CD4-positive, alpha-beta T cell treated with Interleukin-15 for 4 hours (primary cell): Measurements from ENCODE around the gene MT1H.
"Not testable (repeated sequence)": the region's sequence is repeated elsewhere in the genome, so short reads cannot be mapped to it uniquely, and the experiment has no call there.

Experiments used
- DNase-seq: peaks from one replicate; pipeline ENCODE4 v3.0.0-alpha.2; 2020; ENCODE audit warnings: low spot score

The MT1H gene

DNA sequence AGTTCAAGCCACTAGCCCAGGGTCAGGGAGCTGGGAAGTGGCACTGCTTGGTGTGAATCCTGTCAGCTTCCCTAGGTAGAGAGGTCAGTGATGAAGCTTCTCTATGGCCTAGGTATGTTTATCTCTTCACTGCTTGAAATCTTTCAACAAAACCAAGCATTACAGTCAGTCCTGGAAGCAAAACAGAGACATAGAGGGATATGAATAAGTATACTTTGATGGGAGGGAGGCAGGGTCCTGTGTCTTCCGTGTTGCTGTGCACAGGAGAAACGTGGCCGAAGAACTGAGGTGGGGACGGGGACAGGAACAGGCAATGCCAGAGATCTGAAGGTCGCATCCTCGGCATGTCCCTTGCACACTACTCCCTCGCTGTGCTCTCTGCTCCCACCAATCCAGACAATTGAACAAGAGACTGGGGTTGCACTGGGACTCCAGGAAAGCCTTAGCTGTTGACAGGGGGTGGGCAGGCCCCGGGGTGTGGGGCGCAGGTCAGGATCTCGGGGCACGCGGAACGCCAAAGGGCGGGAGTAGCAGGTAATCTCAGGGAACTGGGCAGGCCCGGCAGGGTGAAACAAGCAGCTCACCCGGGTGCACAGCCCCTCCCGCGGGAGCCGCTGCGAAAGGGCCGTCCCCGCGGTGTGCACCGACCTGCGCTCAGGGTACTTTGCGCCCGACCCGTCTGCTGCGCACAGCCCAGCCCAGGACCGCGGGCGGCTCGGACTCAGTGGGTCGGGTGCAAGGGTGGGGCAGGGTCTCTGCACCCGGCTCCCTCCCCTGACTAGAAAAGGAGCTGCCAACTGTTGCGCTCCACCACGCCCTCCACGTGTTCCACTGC is at the start of gene MT1H:
Gene MT1H (plus strand): TSS at position 810 of the 835 bp plus-strand sequence. CDS start 71 bp downstream, outside the sequence.
- DNase-seq: no peak

DNA sequence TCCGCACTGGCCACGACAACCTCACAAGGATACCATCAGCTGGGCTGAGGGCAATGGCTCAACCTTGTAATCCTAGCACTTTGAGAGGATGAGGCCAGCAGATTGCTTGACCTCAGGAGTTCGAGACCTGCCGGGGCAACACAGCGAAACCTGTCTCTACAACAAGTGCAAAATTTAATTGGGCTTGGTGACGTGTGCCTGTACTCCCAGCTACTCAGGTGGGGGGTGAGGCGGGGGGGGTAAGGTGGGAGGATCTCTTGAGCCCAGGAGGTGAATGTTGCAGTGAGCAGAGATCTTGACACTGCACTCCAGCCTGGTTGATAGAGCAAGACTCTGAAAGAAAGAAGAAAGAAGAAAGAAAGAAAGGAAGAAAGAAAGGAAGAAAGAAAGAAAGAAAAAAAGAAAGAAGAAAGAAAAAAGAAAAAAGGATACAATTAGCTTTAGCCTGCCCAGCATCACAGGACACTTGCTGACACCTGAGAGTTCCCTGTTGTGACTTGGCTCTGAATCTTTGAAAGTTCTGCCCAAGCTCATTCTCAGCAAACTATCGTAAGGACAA is 49.2 kb upstream of the MT1H start:
- DNase-seq: no peak

DNA sequence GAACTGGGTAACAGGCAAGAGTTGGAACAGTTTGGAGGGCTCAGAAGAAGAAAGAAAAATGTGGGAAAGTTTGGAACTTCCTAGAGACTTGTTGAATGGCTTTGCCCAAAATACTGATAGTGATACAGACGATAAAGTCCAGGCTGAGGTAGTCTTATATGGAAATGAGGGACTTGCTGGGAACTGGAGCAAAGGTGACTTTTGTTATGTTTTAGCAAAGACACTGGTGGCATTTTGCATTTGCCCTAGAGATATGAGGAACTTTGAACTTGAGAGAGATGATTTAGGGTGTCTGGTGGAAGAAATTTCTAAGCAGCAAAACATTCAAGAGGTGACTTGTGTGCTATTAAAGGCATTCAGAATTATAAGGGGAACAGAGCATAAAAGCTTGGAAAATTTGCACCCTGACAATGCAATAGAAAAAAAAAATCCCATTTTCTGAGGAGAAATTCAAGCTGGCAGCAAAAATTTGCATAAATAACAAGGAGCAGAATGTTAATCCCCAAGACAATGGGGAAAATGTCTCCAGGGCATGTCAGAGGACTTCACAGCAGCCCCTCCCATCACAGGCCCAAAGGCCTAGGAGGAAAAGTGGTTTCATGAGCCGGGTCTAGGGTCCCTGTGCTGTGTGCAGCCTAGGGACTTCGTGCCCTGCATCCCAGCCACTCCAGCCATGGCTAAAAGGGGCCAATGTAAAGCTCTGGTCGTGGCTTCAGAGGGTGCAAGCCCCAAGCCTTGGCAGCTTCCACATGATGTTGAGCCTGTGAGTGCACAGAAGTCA is 47.8 kb upstream of the MT1H start:
- not testable (repeated sequence) for DNase-seq

DNA sequence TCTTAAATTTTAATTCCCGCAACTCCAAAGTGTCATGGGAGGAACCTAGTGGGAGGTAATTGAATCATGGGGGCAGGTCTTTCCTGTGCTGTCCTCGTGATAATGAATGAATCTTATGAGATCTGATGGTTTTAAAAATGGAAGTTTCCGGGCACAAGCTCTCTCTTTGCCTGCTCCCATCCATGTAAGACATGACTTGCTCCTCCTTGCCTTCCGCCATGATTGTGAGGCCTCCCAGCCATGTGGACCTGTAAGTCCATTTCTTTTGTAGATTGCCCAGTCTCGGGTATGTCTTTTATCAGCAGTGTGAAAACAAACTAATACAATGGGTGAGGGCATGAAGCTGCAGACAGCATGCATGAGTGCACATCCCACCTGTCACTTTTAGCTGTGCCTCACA is 46.4 kb upstream of the MT1H start:
- DNase-seq: not testable (repeated sequence)

DNA sequence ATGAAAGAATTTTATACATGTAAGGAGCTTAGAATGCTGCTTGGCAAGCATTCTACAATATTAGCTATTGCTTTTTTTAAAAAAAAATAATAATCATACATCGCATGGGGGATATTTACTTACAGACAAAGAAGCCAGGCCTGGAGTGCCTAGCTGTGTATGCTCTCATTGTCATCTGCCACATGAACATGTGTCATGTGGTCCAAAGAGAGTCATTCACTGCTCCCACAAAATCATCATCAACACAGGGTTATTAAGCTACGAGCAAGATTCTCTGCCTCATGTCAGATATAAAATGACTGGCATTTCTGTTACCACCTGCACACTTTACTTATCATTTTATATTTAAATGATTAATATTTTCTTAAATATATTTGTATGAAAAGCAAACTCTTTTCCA is 46.0 kb upstream of the MT1H start:
- no peak for DNase-seq

DNA sequence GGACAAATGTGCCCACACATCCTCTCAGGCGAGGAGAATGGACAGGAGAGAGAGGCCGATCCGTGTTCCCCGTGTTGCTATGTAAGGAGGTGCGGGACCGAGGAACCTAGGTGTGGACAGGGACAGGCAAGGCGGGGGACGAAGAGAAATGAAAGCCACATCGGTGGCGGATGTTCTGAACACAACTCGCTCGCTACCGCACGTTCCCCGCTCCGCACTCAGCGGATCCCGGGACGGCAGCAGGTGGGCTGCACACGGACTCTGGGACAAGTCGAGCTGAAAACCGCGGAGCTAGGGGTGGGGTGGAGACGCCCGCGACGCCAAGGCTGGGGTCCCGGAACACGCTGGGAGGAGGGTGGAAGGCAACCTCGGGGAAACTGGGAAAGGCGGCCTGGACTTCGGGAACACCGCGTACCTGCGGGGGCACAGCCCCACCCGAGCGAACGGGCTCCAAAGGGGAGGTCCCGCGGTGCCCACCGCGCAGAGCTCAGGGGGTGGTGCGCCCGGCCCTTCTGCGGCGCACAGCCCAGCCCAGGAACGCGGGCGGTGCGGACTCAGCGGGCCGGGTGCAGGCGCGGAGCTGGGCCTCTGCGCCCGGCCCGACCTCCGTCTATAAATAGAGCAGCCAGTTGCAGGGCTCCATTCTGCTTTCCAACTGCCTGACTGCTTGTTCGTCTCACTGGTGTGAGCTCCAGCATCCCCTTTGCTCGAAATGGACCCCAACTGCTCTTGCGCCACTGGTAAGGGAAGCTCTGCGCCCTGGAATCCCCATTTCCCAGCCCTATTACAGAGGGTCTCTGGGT is 44.3 kb upstream of the MT1H start, which contains the start of gene MT1E:
Gene MT1E (plus strand): TSS at position 642 of the 803 bp plus-strand sequence. CDS start 71 bp downstream, at position 713.
- DNase-seq: no peak

DNA sequence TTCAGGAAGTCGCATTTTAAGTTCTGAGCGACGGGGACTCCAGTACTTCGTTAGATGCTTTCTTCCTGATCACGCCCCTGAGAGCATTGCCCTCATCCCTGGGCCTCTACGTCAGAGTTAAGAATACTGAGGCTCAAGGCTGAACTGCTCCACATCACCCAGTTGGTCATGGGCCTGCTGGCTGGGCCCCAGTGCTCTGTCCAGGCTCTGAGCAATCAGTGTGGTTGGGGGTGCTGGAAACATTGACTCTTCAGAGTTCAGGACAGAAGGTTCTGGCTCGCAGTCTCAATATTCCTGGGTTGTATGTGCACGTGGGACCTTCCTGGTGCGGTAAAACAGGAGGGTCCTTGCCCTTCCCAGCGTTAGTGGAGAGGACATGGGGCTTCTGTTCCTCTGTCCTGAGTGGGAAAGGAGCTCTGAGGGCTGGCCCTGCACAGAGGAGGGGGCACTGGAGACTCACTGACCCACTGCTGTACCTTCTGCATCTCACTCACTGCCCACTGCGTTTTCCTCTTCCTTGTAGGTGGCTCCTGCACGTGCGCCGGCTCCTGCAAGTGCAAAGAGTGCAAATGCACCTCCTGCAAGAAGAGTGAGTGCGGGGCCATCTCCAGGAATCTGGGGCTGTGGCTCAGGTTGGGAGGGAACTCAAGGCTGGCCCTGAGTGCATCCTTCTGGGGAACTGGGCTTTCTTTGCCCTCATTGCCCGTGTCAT is 43.5 kb upstream of the MT1H start:
- no peak for DNase-seq

DNA sequence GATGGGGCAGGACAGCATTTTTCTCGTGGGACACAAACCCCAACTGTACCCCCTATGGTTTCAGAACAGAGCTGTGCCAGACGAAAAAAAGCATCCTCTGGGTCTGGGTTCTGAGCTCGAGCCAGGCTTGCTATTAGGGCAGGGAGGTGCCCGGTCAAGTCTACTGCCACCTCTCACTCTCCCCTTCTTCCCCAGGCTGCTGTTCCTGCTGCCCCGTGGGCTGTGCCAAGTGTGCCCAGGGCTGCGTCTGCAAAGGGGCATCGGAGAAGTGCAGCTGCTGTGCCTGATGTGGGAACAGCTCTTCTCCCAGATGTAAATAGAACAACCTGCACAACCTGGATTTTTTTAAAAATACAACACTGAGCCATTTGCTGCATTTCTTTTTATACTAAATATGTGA is 42.9 kb upstream of the MT1H start:
- DNase-seq: no peak

DNA sequence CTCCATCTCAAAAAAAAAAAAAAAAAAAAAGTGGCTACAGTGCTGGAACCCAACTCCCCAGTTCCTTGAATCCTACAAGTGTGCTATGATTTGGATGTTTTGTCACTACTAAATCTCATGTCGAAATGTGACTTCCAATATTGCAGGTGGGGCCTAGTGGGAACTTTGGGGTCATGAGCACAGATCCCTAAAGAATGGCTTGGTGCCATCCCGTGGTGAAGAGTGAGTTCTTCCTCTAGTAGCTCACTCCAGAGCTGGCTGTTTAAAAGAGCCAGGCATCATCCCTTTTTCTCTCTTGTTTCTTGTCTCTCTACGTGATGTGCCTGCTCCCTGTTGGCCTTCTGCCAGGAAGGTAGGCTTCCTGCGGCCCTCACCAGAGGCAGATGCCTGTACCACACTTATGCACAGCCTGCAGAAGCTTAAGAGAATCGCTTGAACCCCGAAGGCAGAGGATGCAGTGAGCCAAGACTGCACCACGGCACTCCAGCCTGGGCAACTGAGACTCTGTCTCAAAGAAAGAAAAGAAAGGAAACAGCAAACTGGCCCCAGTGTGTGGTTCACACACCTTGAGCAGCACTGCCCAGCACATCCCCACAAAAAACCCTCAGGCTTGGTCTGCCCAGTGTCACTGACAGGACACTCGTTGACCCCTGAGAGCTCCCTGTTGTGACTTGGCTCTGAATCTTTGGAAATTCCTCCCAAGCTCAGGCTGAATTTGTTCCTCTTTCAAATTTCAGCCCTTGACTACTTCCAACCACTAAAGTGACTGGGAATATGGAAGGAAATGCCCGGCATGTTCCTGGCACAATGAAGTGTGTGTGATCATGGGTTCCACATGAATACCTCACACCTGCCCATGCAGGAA is 40.9 kb upstream of the MT1H start:
- DNase-seq: no peak

DNA sequence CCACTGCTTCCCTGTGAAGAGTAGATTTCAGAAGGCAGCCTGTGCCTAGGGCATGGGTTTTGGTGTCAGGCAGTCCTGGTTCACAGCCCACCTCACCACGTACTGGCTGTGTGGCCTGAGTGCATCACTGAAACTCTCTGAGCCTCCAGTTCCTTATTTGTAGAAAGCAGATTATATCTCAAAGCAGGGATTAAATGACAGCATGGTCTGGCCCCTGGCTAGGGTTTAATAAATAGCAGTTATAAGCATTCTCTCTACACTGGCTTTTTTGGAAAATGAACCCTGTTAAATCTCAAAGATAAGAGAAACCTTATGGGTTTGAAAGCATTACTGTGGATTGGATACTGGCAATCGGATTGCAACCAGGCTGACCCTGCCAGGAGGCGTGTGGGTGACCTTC is 40.1 kb upstream of the MT1H start:
- DNase-seq: no peak

DNA sequence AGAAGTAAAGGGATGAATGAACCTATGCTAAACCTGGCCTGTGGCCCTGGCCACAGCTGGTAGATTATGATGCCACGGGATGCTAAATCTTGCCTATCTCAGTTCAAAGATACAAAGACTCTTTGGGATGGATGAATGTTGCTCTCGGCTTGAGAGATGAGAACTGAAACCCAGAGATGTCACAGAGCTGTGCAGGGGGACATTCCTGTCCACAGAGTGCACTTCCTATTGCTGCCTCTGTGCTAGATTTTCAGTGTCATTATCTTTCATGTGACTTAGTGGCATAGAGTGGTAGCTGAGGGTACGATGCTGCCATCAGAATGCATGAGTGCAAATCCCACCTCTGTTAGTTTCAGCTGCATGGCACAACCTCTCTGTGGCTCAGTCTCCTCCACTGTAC is 39.5 kb upstream of the MT1H start:
- DNase-seq: no peak

DNA sequence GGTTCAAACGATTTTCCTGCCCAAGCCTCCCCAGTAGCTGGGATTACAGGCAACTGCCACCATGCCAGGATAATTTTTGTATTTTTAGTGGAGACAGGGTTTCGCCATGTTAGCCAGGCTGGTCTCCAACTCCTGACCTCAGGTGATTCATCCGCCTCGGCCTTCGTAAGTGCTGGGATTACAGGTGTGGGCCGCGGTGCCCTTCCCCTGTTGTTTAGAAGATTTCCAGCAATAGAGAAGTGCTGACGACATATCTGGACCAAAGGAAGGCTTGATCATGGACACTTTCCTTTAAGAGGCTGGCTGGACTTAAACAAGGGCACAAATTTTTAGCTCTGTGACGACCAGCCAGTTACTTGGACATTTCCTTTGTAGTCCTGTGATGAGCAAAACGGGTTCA is 38.4 kb upstream of the MT1H start:
- no peak for DNase-seq

DNA sequence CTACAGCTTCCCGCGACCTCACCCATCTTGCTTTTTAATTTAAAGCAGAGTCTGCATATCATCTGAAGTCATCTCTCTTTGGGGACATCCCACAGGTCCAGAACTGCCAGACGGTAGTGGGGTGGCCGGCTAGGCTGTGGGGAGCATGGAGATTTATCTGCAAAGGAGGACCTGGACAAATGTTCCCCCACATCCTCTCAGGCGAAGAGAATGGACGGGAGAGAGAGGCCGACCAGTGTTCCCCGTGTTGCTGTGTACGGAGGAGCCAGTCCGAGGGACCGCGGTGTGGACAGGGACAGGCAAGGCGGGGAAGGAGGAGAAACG is 37.8 kb upstream of the MT1H start:
- DNase-seq: no peak

DNA sequence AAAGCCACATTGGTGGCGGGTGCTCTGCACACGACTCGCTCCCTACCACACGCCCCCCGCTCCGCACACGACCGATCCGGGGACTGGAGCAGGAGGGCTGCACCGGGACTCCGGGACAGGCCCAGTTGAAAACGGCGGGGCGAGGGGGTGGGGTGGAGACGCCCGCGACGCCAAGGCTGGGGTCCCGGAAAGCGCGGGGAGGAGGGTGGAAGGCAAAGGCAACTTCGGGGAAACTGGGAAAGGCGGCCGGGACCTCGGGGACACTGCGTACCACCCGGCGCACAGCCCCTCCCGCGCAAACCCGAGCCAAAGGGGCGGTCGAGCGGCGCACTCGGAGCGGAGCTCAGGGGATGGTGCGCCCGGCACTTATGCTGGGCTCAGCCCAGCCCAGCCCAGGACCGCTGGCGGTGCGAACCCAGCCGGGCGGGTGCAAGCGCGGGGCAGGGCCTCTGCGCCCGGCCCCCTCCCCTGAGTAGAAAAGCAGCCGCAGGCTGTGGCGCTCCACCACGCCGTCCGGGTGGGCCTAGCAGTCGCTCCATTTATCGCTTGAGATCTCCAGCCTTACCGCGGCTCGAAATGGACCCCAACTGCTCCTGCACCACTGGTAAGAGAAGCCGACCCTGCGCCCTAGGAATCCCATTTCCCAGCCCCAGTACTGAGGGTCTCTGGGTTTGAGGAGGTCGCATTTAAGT is 37.3 kb upstream of the MT1H start, which contains the start of gene MT1M:
Gene MT1M (plus strand): TSS at position 504 of the 692 bp plus-strand sequence. CDS start 73 bp downstream, at position 577.
- DNase-seq: no peak

DNA sequence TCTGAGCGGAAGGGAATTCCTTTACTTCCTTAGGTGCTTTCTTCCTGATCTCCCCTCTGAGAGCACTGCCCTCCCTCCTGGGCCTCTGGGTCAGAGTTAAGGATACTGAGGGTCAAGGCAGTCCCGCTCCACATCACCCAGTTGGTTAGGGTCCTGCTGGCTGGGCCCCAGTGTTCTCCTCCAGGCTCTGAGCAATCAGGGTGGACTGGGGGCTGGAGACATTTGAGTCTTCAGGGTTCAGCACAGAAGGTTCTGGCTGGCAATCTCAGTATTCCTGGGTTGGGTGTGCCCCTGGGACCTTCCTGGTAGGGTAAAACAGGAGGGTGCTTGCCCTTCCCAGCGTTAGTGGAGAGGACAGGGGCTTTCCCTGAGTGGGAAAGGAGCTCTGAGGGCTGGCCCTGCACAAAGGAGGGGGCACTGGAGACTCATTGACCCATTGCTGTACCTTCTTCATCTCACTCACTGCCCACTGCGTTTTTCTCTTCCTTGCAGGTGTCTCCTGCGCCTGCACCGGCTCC is 36.7 kb upstream of the MT1H start:
- DNase-seq: no peak

DNA sequence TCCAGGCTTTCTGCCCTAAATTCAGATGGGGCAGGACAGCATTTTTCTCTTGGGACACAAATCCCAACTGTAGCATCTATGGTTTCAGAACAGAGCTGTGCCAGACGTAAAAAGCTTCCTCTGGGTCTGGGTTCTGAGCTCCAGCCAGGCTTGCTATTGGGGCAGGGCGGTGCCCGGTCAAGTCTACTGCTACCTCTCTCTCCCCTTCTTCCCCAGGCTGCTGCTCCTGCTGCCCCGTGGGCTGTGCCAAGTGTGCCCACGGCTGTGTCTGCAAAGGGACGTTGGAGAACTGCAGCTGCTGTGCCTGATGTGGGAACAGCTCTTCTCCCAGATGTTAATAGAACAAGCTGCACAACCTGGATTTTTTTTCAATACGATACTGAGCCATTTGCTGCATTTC is 36.1 kb upstream of the MT1H start:
- DNase-seq: no peak

DNA sequence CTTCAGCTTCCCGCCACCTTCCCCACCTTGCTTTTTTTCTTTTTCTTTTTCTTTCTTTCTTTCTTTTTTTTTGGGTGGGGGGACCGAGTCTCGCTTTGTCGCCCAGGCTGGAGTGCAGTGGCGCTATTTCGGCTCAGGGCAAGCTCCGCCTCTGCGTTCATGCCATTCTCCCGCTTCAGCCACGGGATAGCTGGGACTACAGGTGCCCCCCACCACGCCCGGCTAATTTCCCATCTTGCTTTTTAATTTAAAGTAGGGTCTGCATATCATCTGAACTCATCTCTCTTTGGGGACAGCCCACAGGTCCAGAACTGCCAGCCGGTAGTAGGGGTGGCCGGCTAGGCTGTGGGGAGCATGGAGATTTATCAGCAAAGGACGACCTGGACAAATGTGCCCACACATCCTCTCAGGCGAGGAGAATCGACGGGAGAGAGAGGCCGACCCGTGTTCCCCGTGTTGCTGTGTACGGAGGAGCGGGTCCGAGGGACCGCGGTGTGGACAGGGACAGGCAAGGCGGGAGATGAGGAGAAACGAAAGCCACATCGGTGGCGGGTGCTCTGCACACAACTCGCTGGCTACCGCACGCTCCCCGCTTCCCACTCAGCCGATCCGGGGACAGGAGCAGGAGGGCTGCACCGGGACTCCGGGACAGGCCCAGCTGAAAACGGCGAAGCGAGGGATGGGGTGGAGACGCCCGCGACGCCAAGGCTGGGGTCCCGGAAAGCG is 34.7 kb upstream of the MT1H start:
- no peak for DNase-seq

DNA sequence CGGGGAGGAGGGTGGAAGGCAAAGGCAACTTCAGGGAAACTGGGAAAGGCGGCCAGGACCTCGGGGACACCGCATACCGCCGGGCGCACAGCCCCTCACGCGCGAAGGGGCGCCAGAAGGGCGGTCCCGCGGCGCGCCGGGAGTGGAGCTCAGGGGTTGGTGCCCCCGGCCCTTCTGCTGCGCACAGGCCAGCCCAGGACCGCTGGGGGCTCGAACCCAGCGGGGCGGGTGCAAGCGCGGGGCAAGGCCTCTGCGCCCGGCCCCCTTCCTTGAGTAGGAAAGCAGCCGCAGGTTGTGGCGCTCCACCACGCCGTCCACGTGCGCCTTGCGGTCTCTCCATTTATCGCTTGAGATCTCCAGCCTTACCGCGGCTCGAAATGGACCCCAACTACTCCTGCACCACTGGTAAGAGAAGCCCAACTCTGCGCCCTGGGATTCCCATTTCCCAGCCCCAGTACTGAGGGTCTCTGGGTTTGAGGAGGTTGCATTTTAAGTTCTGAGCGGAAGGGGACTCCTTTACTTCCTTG is 34.1 kb upstream of the MT1H start:
- no peak for DNase-seq
